Ovary (tissue), 9 donors: ENCODE measurements around the gene MYH6. TPM values are rescaled to one million over a fixed set of nuclear protein-coding genes. Genes with fewer than 3 reads are reported as not detected.

Source experiments
- DNase-seq, 5 donors: peaks; one replicate each; pipeline ENCODE4 v3.0.0-alpha.2; 2019 to 2020
- H3K27ac ChIP-seq, 2 donors: fragments of 200-600 bp; one replicate each; pipeline versions ENCODE4 v1.5.1 to v1.8.0; 2019 to 2022
- H3K27me3 ChIP-seq: fragments of 200-600 bp; one replicate; pipeline ENCODE4 v1.8.0; 2022
- H3K36me3 ChIP-seq: fragments of 200-600 bp; sonication (generic); one replicate; pipeline ENCODE4 v1.5.1; 2019
- H3K4me1 ChIP-seq: one replicate; pipeline ENCODE4 v1.8.1; 2013; ENCODE audit warnings: mild to moderate bottlenecking, moderate library complexity; ENCODE audit not compliant: insufficient read depth
- H3K4me3 ChIP-seq: fragments of 200-600 bp; sonication (generic); one replicate; pipeline ENCODE4 v1.5.1; 2017
- H3K9me3 ChIP-seq, 2 donors: fragments of 200-600 bp in 1 of 2; sonication (generic) in 1 of 2; one replicate each; pipeline versions ENCODE4 v1.5.1 to v1.8.1; 2013 to 2019; ENCODE audit warnings: mild to moderate bottlenecking in 1 of 2, moderate library complexity in 1 of 2
- CTCF ChIP-seq, 3 donors: fragments of 450-650 bp in 2 of 3; fragments of 200-600 bp in 1 of 3; IDR thresholded peaks; one replicate each; pipeline versions ENCODE4 v1.5.1 to v1.8.0; 2016 to 2022; ENCODE audit warnings: antibody characterized with exemption in 3 of 3, mild to moderate bottlenecking in 1 of 3
- EP300 ChIP-seq: sonication (generic); formaldehyde crosslinking; IDR thresholded peaks from one replicate; pipeline ENCODE4 v1.6.1; 2017; ENCODE audit warnings: antibody characterized with exemption
- POLR2A ChIP-seq: fragments of 450-650 bp; IDR thresholded peaks from one replicate; pipeline ENCODE4 v1.6.1; 2017; ENCODE audit warnings: antibody characterized with exemption, mild to moderate bottlenecking, moderate library complexity
- WGBS, 3 donors: extraction: QIAGEN DNeasy Blood & Tissue Kit in 1 of 3; methylation state at CpG; one replicate each; pipeline versions ENCODE4 v1.1.5 to v1.1.7; 2013 to 2017; 5-methylcytosine and 5-hydroxymethylcytosine counted together
- intact Hi-C, 4 donors: fragments of 100-400 bp; cut with DNase I; formaldehyde crosslinking; loops; one replicate each; pipeline versions ENCODE4 v1.11.0 to v1.15.1; 2022 to 2023
- polyA plus RNA-seq, 2 donors: library from polyadenylated mRNA; stranded (reverse); fragments of 200-250 nt in 1 of 2; fragments of 350-450 nt in 1 of 2; fragmentation: Illumina TruSeq in 1 of 2; extraction: RNeasy Lipid Tissue Mini Kit (QIAGEN cat#74804) in 1 of 2; gene quantifications; one replicate each; pipeline ENCODE4 v1.2.3, GENCODE V29; 2013 to 2014
- total RNA-seq, 7 donors: library from RNA; depleted of rRNA in 2 of 7; stranded (reverse); fragments of >200 nt in 2 of 7; fragmentation: NEBNext Ultra II Directional in 3 of 7; extraction: Animal tissue kit (Norgen Biotek cat#: 25700) in 3 of 7; gene quantifications; one replicate each; pipeline versions ENCODE4 v1.1.0 to v1.2.4, GENCODE V29; 2016 to 2023
- donor health status: DM: no; HTN: no; CAD: no; lungs with moderate emphysema.
- donor health status: DM: no; HTN: no; CAD: no.
- donor health status: Bipolar disorder and iron deficiency.
- donor health status: DM: yes; HTN: yes; CAD: no.
- donor health status: DM: no; HTN: no; CAD: no.
- donor health status: DM: yes; HTN: yes; CAD: no.

The MYH6 gene
- total and polyA plus RNA-seq, 9 donors, result 0.07 to 1.1 (median 0.50) TPM; not detected in 4

GRCh38 chr14:23441076-23441475 lies 33.0 kb upstream of the MYH6 start:
- no peak for DNase-seq
- H3K4me1 ChIP-seq, result no peaks in the 10 kb centered on the region
- TF ChIP-seq EP300, result no peak
- no peak for TF ChIP-seq CTCF (IDR thresholded peaks at IDR 0.05)
- TF ChIP-seq POLR2A, result no peak
- H3K27me3 ChIP-seq, result no peaks in the 10 kb centered on the region
- no peaks in the 10 kb centered on the region for H3K36me3 ChIP-seq
- WGBS, 3 donors, result 0 to 5% (median 2%) methylated on average over 1 of the region's 1 CpG
- no peak overlapping the region for H3K4me3 ChIP-seq
- intact Hi-C loops, result no loop called here
- no peak overlapping the region for H3K27ac ChIP-seq
- H3K9me3 ChIP-seq, result no peaks in the 10 kb centered on the region

GRCh38 chr14:23439107-23439835 lies 31.2 kb upstream of the MYH6 start:
- no peak for DNase-seq

GRCh38 chr14:23438101-23438971 lies 30.3 kb upstream of the MYH6 start:
- 38 to 39% (median 38%) methylated on average over 15 of the region's 15 CpGs for WGBS, 3 donors
- H3K4me1 ChIP-seq, result no peaks in the 10 kb centered on the region
- H3K27ac ChIP-seq, result no peak overlapping the region
- no peak overlapping the region for H3K4me3 ChIP-seq
- no peaks in the 10 kb centered on the region for H3K27me3 ChIP-seq
- no peak for TF ChIP-seq CTCF (IDR thresholded peaks at IDR 0.05)
- TF ChIP-seq POLR2A, result no peak
- no peak for TF ChIP-seq EP300
- H3K36me3 ChIP-seq, result no peaks in the 10 kb centered on the region
- intact Hi-C loops, result no loop called here
- DNase-seq, result no peak
- no peaks in the 10 kb centered on the region for H3K9me3 ChIP-seq

More at GRCh38 chr14:23439107-23439835, 31.2 kb upstream of the MYH6 start:
- H3K4me3 ChIP-seq, result no peak overlapping the region
- H3K4me1 ChIP-seq, result no peaks in the 10 kb centered on the region
- intact Hi-C loops, result no loop called here
- H3K36me3 ChIP-seq, result no peaks in the 10 kb centered on the region
- H3K27me3 ChIP-seq, result no peaks in the 10 kb centered on the region
- no peak for TF ChIP-seq POLR2A
- no peak for TF ChIP-seq EP300
- no peak for TF ChIP-seq CTCF (IDR thresholded peaks at IDR 0.05)
- no peaks in the 10 kb centered on the region for H3K9me3 ChIP-seq
- WGBS, 3 donors, result 87 to 93% (median 89%) methylated on average over 6 of the region's 6 CpGs
- no peak overlapping the region for H3K27ac ChIP-seq

GRCh38 chr14:23437133-23438100 lies 29.3 kb upstream of the MYH6 start:
- no peak for TF ChIP-seq POLR2A
- TF ChIP-seq CTCF (IDR thresholded peaks at IDR 0.05), result no peak
- no peak for TF ChIP-seq EP300
- H3K27ac ChIP-seq, result no peak overlapping the region
- WGBS, 3 donors, result 77 to 81% (median 80%) methylated on average over 7 to 8 of the region's 8 CpGs
- no peaks in the 10 kb centered on the region for H3K9me3 ChIP-seq
- H3K4me1 ChIP-seq, result no peaks in the 10 kb centered on the region
- H3K36me3 ChIP-seq, result no peaks in the 10 kb centered on the region
- no peaks in the 10 kb centered on the region for H3K27me3 ChIP-seq
- H3K4me3 ChIP-seq, result no peak overlapping the region
- no peak for DNase-seq
- intact Hi-C loops, result no loop called here
